GM12875 (cell line): ENCODE results near the gene IQSEC1.
A peak's percentile ranks its signal among the peaks of the same experiment; 100 is the strongest.

Source experiments
- H3K4me3 ChIP-seq: one replicate; pipeline ENCODE4 v1.5.1; 2011; ENCODE audit warnings: low read depth, low read length, control low read depth
- CTCF ChIP-seq: IDR thresholded peaks from 2 replicates; pipeline ENCODE4 v1.5.1; 2011; ENCODE audit warnings: low read depth, mild to moderate bottlenecking, control low read depth, inconsistent platforms, low read length, moderate library complexity, borderline replicate concordance; ENCODE audit not compliant: insufficient read depth

Gene IQSEC1

GRCh38 chr3:12893852-12894251 lies 179.4 kb downstream of the IQSEC1 start:
- TF ChIP-seq CTCF = no peak
- H3K4me3 ChIP-seq = no peak overlapping the region

- TF ChIP-seq CTCF = no peak
- no peak overlapping the region for H3K4me3 ChIP-seq
These were observed 180.0 kb downstream of the IQSEC1 start for GRCh38 chr3:12893247-12893646.

- no peak for TF ChIP-seq CTCF
- H3K4me3 ChIP-seq = no peak overlapping the region
These were observed 180.4 kb downstream of the IQSEC1 start for GRCh38 chr3:12892840-12893189.

- no peak overlapping the region for H3K4me3 ChIP-seq
- peak; percentile 79 for TF ChIP-seq CTCF
These were observed 181.0 kb downstream of the IQSEC1 start for GRCh38 chr3:12891985-12892839.

GRCh38 chr3:12891391-12891984 lies 181.7 kb downstream of the IQSEC1 start:
- no peak for TF ChIP-seq CTCF
- H3K4me3 ChIP-seq = no peak overlapping the region

GRCh38 chr3:12890610-12891390 lies 182.4 kb downstream of the IQSEC1 start:
- H3K4me3 ChIP-seq = no peak overlapping the region

More at GRCh38 chr3:12890610-12891390, 182.4 kb downstream of the IQSEC1 start:
- TF ChIP-seq CTCF = no peak
